Measurements from ENCODE around the gene GALNT6.

Gene GALNT6, protein sequence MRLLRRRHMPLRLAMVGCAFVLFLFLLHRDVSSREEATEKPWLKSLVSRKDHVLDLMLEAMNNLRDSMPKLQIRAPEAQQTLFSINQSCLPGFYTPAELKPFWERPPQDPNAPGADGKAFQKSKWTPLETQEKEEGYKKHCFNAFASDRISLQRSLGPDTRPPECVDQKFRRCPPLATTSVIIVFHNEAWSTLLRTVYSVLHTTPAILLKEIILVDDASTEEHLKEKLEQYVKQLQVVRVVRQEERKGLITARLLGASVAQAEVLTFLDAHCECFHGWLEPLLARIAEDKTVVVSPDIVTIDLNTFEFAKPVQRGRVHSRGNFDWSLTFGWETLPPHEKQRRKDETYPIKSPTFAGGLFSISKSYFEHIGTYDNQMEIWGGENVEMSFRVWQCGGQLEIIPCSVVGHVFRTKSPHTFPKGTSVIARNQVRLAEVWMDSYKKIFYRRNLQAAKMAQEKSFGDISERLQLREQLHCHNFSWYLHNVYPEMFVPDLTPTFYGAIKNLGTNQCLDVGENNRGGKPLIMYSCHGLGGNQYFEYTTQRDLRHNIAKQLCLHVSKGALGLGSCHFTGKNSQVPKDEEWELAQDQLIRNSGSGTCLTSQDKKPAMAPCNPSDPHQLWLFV

DNA sequence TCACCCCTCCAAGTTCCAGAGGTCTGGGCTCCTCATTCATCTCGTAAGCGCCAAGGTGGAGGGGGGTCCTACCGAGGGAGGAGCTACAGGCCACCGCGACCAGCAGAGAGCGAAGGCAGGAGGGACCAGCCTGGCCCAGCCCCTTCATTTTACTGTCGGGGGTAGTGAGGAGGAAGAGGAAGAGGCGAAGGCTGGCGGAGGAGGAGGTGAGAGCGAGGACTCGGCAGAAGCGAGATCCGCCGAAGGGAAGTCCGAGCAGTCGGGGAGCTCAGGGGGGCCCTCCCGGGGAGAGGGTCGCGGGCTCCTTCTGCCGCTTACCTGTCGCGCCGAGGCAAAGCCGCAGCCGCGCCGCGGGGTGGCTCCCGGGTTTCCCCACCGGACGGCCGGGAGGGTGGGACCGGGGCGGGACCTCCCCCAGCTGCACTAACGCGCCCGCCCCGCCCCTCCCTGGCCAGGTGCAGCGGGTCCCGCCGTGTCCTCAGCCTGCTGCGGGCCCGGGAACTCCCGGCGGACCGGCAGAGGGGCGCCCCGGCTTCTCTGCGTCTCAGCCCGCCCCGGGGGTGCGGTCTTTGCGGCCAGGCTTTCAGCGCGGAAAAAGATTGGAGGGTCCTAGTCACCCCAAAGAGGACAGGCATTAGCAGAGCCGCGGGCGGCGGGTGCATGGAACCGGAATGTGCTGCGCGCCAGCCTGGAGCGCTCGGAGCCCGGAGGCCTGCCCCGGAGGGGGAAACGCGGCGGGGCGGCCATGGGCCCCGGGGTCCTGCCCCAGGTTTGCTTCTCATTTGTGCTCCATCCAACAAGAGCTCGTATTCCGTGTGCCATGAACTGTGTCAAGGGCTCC lies at the start of gene GALNT6:
GALNT6 (minus strand) TSS at position 124 of the 841 bp plus-strand sequence. CDS start 11,625 bp downstream, outside the sequence.
- DNase-seq (ENCODE audit: low read depth), result no peak

DNA sequence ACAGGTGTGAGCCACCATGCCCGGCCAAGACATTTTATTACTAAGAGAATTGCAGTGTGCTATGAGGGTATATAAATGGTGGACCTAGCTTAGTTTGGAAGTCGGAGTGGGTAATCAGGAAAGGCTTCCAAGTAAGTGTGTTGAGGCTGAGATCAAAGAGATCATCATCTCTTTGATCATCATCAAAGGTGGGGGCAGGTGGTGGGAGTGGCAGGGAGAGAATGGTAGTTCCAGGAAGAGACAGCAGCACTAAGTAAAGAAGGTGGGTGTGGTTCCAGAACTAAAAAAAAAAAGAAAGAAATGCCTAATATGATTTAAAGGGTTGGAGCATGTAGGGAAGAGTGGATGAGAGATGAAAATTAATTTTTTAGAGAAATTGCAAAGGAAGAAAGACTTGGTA lies 48.1 kb upstream of the GALNT6 start:
- DNase-seq (ENCODE audit: low read depth), result no peak

DNA sequence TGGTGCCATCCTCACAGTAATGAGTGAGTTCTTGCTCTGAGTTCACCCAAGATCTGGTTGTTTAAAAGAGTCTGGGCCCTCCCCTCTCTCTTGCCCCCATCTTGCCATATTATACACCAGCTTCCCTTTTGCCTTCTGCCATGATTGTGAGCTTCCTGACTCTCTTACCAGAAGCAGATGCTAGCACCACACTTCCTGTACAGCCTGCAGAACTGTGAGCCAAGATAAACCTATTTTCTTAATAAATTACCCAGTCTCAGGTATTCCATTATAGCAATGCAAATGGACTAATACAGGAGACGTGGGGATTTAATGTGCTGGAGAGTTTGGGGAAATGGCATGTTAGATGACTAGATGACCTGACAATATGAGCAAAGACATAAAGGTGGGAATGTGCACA lies 46.2 kb upstream of the GALNT6 start:
- no peak for DNase-seq (ENCODE audit: low read depth)

DNA sequence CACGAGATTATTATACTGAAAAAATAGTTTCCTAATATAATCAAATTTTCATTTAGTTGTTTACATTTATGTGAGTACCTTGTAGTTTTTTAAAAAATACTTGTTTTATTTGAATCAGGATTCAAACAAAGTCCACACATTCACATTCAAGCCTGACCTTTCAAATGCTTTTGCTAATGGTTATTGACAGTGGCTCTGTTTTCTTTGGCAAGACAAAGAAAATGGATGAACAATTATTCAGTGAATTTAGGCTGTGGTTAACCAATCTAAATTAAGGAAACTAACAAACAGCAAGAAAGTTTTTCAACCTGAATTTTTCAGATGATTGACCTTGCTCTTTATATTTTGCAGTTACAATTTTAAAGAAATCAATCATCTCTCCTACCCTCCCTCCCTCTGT lies 43.1 kb upstream of the GALNT6 start:
- no peak for DNase-seq (ENCODE audit: low read depth)

DNA sequence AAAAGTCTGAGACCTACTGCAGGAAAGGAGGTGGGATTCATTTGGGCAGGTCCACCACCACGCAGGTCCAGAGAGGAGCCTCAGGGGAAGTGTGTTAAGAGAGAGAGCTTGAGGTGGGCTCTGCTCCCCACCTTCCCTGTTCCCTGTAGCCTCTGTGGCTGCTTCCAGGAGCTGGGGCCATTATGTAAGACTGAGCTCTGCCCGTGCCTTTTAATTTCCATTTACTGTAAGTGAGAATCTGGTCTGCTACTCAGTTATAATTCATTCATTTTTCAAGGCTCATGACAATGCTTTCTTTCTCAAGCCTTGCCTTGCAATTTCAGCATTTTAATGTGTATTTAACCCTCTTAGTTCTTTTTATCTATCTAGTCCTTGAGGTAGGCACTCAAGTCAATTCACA lies 41.7 kb upstream of the GALNT6 start:
- DNase-seq (ENCODE audit: low read depth), result no peak

DNA sequence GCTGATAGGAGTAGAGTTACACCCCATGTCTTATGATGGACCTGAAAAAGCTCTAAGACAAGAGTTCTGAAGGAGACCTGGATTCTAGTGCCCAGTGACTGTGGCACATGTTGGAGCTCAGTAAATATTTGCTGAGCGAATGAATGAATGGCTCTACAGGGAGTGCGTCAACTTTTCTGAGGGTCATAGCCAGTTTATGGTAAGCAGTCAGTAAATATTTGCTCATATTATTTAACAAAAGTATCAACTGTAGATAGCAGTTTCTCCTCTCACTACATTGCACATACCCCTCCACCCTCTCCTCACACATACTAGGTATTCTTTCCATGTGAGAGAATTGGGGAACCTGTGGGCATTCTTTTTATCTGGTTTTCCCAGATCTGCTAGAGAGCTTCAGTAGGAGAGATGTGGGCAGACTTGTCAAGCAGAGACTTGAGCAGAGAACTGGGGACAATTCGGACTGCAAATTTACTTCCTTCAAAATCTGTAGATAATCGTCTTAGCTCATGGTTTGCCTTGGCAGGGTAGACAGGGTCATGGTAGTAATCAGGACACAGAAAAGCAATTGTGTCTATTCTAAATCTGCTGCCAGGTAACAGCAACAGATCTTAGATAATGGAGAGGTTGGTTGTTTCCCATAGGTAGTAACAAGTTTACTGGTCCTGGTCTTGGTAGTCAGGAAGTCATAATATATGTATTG lies 39.1 kb upstream of the GALNT6 start:
- DNase-seq (ENCODE audit: low read depth), result no peak

DNA sequence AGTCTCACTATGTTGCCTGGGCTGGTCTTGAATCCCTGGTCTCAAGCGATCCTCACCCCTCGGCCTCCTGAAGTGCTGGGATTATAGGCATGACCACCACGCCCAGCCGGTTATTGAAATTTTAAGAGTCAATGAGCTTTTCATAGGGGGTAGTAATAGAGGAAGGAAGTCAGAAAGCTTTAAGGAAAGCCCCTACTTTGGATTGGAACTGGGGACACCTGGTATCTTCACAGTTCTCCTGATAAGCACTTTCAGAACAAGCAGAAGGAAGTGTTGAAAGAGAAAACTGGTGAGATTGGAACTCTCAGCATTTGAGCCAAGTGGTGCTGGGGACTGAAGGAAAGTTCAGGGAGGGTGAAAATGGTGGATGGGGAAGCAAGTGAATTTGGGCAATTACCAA lies 38.5 kb upstream of the GALNT6 start:
- no peak for DNase-seq (ENCODE audit: low read depth)

DNA sequence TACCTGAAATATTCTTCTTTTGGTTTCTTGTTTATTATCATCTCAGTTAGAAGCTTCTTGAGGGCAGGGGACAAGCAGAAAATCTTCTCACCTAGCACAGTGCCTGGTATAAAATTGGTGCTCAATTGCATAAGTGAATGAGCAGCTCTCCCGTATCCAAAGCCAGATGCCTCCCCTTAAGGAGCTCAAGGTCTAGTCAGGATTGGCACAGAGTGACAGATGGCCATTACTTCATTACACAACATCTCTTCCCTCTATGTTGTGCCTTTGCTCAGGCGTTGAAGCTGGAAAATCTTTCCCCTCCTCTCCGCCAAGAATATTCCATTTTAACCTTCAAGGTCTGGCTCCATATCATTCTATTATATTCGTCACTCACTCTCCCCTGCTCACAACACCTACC lies 37.0 kb upstream of the GALNT6 start:
- no peak for DNase-seq (ENCODE audit: low read depth)

DNA sequence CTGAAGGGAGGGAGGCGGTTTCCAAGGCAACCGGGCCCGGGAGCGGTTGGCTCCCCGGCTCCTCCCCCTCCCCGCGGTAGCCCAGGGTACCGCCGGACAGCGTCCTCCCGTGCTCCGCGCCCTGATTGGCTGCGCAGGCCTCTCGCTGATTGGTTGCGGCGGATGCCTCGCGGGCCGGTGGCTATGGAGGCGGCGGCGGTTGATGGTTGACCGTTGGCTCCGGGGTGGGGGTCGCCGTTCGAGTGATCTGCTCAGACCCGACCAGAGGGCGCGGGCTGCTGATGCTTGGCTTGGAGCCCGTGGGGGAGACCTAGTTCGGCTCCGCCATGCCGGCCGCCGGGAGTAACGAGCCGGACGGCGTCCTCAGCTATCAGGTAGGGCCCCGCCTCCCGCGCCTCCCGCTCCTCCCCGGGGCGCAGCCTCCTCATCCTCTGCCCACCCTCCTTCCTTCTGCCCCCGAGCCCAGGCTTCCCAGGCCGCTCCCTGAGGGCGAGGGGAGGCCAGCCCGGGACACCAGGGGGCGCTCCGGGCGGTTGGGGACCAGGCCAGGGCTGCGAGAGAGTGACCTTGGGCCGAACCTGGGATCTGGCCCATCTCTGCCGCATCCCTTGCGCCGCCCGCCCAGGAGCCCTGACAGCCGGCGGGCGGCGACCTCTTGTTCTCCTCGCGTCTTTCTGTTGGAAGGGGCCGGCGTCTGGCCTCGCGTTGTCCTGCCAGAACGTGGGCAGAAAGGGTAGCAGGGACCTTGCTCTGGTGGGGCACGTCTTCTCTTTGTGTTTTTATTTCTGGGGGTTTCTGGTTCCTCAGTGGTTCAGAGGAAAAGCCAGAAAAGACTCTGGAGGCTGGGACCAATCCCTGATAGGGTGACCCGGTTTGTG lies 33.7 kb upstream of the GALNT6 start, which contains the start of gene SLC4A8:
SLC4A8 (plus strand) TSS at position 170 of the 878 bp plus-strand sequence; CDS start at position 327, 157 bp downstream.
- DNase-seq (ENCODE audit: low read depth), result peak; percentile 45

DNA sequence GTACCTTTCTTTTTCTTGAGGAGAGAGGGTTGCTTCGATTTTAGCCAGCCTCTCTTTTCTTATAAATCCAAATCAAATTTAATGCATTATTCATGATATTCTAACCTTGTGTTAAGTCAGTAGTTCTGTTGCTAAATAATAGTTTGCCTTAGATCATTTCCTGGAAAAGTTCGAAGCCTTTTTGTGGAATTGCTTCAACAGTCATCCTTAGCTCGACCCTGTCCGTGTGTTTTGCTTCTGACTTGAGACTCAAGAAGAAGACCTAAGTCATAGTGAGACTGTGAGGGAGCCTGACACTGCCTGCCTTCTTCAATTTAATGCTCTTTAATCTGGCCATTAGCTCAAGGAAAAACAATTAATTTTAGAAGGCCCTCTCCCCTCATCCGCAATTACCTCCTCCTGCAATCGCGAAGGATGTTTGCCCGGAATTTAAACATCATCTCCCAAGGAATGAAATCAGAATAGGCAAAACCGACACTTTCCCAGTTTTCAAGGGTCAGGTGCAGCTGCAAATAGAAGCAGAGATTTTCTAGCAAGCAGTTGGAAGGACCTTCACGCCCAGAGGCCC lies 33.0 kb upstream of the GALNT6 start:
- no peak for DNase-seq (ENCODE audit: low read depth)

DNA sequence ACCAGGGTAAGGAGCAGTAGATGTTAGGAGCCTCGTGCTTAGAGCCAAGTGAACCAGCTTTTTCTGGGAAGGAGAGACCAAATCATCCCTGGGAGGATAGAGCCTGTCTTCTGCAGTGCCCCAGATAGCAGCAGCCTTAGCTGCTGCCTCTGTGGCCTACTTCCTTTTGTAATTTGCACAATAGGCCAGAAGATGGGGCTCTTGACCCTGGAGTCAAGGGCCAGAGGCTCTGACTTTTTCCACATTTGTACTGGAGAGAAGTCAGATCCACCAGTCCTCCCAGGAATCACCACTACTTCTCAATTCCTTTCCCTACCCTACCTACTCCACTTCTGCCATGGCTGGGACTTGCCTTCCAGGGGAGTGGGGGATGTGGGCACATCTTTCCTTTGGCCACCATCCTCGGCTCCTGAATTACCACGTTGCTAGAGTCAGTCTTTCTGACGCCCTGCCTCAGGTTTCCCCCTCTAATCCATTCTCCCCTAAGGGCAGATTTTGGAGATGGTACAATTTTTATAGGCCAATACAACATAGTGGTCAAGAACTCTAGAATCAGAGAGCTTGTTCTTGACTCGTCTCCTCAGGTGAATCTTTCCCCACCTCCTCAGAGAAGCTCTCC lies 30.2 kb upstream of the GALNT6 start:
- DNase-seq (ENCODE audit: low read depth), result peak; percentile 33

DNA sequence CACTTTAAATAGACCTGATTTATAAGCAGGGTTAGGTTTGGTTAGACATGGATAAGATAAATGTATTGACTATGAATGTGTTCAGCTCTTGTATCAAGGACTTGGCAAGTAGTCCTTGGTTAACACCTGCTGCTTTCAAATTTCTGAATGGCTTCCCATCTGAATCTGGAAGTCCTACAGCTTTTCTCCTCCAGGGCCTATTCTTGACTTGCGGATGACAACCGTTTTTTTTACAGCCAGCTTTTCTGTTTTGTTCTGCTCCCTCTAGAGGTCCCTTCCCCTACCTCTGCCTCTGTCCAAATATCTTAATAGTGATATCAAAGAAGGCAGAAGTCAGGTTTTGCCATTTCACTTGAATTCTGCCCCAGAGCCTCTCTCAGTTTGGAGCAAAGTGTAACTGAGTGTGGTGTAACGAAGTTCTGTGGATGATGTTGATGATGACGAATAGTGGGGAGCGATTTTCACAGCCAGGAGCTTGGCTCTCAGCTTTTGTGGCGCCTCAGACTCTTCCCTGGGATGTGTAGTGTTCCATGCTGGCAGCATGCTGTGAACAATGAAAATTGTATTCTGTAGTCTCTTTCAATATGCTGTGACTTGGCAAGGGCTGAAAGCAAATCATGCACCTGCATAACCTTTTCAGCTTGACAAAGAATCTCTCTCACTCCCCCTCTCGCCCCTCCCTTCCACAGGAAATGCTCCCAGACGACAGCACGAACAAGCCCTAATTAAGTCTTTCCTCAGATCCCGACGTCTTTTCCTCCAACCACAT lies 28.4 kb upstream of the GALNT6 start:
- no peak for DNase-seq (ENCODE audit: low read depth)

DNA sequence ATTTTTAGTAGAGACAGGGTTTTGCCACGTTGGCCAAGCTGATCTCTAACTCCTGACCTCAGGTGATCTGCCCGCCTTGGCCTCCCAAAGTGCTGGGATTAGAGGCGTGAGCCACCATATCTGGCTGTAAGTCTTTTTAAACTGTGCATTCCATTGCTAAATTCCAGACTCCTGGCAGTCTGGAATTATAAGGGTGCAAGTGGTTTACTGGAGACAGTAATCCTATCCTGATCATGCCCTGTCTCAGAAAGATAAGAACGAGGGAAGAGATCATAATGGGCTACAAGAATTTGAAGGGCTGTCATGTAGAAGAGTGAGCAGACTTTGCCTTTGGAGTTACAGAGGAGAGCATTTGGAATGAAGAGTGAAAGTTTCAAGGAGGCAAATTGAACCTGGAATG lies 26.6 kb upstream of the GALNT6 start:
- DNase-seq (ENCODE audit: low read depth), result no peak

DNA sequence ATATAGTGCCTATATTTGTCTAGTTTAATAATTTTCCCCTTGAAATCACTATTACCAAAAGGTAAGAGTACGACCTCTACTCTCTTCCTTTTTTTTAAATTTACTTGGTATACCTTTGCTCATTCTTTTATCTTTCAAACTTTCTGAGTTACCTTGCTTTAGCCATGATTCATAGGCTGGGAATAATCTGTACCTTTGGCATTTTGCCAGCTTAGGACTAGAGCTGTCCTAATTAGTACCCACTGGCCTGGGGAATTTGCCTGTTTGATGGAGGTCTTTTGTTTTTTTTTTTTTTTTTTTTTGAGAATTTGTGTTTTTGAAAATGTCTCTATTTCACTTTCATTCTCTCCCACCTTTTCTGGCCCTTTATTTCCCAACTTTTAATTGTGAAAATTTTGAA lies 24.7 kb upstream of the GALNT6 start:
- DNase-seq (ENCODE audit: low read depth), result no peak

DNA sequence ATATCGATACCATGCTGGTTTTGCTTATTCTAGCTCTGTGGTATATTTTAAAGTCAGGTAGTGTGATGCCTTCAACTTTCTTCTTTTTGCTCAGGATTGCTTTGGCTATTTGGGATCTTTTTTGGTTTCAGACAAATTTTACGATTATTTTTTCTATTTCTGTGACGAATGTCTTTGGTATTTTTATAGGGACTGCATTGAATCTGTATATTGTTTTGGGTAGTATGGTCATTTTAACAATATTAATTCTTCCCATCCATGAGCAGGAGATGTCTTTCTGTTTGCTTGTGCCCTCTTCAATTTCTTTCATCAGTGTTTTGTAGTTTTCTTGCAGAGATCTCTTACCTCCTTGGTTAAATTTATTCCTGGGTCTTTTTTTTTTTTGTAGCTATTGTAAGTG lies 22.6 kb upstream of the GALNT6 start:
- DNase-seq (ENCODE audit: low read depth), result no peak

DNA sequence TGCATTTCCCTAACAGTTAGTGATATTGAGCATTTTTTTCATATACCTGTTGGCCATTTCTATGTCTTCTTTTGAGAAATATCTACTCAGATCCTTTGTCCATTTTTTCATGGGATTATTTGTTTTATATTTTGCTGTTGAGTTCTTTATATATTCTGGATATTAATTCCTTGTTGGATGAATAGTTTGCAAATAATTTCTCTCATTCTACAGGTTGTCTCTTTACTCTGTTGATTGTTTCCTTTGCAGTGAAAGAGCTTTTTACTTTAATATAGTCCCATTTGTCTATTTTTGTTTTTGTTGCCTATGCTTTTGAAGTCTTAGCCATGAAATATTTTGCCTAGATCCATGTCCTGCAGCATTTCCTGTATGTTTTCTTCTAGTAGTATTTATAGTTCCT lies 21.9 kb upstream of the GALNT6 start:
- DNase-seq (ENCODE audit: low read depth), result no peak

DNA sequence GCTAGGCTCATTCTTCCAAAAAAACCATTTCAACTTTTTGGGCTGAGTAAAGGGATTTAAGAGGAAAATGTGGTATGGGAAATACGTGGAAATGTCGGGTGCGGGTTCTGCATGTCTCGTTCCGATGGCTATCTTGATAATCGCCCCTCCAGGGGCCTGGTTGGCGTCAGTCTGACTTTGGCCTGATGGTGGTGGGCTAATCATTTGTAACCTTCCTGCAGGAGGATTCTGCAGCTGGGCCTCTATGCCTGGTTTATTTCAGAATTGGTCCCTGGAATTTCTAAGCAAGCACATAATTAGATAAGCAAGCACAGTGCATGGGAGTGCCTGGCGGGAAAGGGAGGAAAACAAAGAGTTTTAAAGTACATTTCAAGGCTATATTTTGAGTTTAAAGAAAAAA lies 18.6 kb upstream of the GALNT6 start:
- DNase-seq (ENCODE audit: low read depth), result no peak

DNA sequence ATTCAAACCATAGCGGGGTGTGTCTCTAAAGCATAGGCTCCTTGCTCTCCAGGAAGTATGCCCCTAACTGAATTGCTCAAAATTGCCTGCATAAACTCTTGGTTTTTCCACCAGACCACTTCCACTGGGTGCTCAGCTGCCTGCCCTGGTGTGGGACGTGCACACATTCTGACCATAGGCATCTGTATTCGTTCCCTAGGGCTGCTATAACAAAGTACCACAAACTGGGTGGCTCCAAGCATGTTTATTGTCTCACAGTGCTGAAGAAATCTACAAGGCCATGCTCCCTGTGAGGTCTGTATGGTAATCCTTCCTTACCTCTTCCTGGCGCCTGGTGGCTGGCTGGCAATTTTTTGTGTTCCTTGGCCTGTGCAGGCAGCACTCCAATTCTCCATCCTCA lies 16.4 kb upstream of the GALNT6 start:
- no peak for DNase-seq (ENCODE audit: low read depth)

DNA sequence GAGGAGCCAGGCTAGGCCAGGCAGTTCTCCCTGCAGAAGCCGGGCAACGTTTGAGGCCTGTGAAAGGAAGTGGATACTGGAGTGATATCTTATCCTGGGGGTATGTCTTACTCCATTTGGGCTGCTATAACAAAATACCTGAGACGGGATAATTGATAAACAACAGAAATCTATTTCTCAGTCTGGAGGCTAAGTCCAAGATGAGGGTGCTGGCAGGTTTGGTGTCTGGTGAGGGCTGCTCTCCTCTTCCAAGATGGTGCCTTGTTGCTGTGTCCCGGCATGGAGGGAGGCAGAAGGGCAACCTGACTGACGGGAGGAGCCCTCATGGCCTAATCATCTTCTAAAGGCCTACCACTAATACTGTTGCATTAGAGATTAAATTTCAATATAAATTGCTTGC lies 15.7 kb upstream of the GALNT6 start:
- no peak for DNase-seq (ENCODE audit: low read depth)

DNA sequence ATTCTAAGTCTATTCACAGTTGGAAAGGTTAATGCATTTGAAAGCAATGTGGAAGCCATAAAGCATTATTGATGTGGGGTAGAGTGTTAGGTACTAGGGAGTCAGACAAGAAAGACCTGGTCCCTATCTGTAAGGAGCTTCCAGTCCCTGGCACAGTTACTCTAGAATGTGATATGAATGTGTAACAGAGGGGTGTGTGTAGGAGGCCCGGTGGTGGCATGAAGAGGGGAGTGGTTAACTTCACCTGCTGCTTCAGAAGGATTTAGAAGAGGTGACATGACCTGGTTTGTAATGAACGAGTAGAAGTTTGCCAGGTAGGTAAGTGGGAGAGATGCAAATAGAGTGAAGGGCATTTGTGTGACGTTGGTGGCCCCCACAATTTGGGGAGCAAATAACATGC lies 15.1 kb upstream of the GALNT6 start:
- DNase-seq (ENCODE audit: low read depth), result no peak
